HEK293T (cell line): ENCODE results near the gene CHD6.

Source experiments
- ARNT ChIP-seq: fragments of 450-650 bp; IDR thresholded peaks from 2 replicates; pipeline ENCODE4 v1.6.1; 2017; ENCODE audit warnings: mild to moderate bottlenecking
- BHLHE40 ChIP-seq: fragments of 450-650 bp; IDR thresholded peaks from 2 replicates; pipeline ENCODE4 v1.6.1; 2016; ENCODE audit warnings: mild to moderate bottlenecking, moderate library complexity, borderline replicate concordance
- ELF4 ChIP-seq: fragments of 450-650 bp; IDR thresholded peaks from 2 replicates; pipeline ENCODE4 v1.6.1; 2017; ENCODE audit warnings: antibody characterized with exemption
- FOXK2 ChIP-seq: fragments of 450-650 bp; IDR thresholded peaks from 2 replicates; pipeline ENCODE4 v1.6.1; 2016; ENCODE audit warnings: mild to moderate bottlenecking
- FOXM1 ChIP-seq: fragments of 450-650 bp; IDR thresholded peaks from 2 replicates; pipeline ENCODE4 v1.6.1; 2017; ENCODE audit warnings: mild to moderate bottlenecking, borderline replicate concordance
- HDGF ChIP-seq: fragments of 450-650 bp; IDR thresholded peaks from 2 replicates; pipeline ENCODE4 v1.6.1; 2017; ENCODE audit warnings: antibody characterized with exemption, borderline replicate concordance
- L3MBTL2 ChIP-seq: fragments of 450-650 bp; conservative IDR thresholded peaks from 2 replicates; pipeline ENCODE4 v1.6.1; 2016; ENCODE audit warnings: mild to moderate bottlenecking
- NFRKB ChIP-seq: fragments of 450-650 bp; IDR thresholded peaks from 2 replicates; pipeline ENCODE4 v1.6.1; 2016; ENCODE audit warnings: mild to moderate bottlenecking, moderate library complexity
- SP1 ChIP-seq: fragments of 450-650 bp; IDR thresholded peaks from 2 replicates; pipeline ENCODE4 v1.6.1; 2017
- SUZ12 ChIP-seq: fragments of 450-650 bp; IDR thresholded peaks from 2 replicates; pipeline ENCODE4 v1.6.1; 2016; ENCODE audit warnings: mild to moderate bottlenecking
- TARDBP ChIP-seq: fragments of 450-650 bp; IDR thresholded peaks from 2 replicates; pipeline ENCODE4 v1.6.1; 2016
- ZNF384 ChIP-seq: fragments of 450-650 bp; IDR thresholded peaks from 2 replicates; pipeline ENCODE4 v1.6.1; 2016

DNA sequence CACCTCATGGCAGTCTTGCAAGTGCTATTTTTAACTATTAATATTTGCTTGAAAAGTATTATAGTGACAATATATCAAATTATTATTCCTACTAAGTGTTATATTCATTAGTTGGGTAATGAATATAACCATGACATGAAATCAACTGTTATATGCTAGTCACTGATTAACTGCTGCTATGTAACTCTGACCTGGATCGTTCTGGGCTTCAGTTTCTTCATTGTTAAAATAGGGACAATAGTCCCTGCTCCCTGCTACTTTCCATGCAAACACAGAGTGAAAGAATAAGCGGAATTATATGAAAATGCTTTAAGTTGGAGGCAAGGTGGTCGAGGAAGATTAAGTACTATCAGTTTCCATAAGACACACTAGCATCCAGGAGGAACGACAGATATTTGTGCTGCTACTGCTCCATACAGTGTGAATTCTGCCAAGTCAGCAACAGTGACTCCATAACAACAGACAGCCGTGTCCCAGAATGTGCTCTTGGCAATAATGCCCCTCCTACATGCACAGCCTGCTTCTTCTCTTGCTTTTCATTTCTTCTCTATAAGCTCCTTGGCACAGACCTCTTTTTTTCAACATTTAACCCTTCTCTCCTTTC, 107.2 kb downstream of the CHD6 start:
- TF ChIP-seq BHLHE40 (no peak), FOXM1 (no peak), SUZ12 (no peak), HDGF (no peak), TARDBP (no peak), ARNT (no peak), FOXK2 (no peak), NFRKB (no peak), ZNF384 (no peak), SP1 (no peak), L3MBTL2 (no peak), ELF4 (no peak)
